Activated naive CD4-positive, alpha-beta T cell treated with anti-CD3 and anti-CD28 coated beads, Interleukin-2, amount 50 U/mL, for 24 hours (primary cell): ENCODE results near the gene CROCC2.
A peak's percentile ranks its signal among the peaks of the same experiment; 100 is the strongest.

ENCODE experiments used
- H3K27ac Mint-ChIP-seq: one replicate; pipeline ENCODE4 v1.8.0; 2021; ENCODE audit warnings: mild to moderate bottlenecking, mixed read lengths
- H3K27me3 Mint-ChIP-seq: one replicate; pipeline ENCODE4 v1.8.0; 2021; ENCODE audit warnings: mixed read lengths
- H3K36me3 Mint-ChIP-seq: one replicate; pipeline ENCODE4 v1.8.0; 2021; ENCODE audit warnings: mixed read lengths
- H3K4me1 Mint-ChIP-seq: one replicate; pipeline ENCODE4 v1.8.0; 2021; ENCODE audit warnings: mixed read lengths
- H3K4me3 Mint-ChIP-seq: one replicate; pipeline ENCODE4 v1.8.0; 2021; ENCODE audit warnings: mild to moderate bottlenecking, mixed read lengths
- H3K9me3 Mint-ChIP-seq: one replicate; pipeline ENCODE4 v1.8.0; 2021; ENCODE audit warnings: mixed read lengths

The CROCC2 gene

GRCh38 chr2:240929364-240930095, 23.4 kb downstream of the CROCC2 start:
- no peaks in the 10 kb centered on the region for H3K9me3 Mint-ChIP-seq
- no peak overlapping the region for H3K27ac Mint-ChIP-seq
- H3K27me3 Mint-ChIP-seq: no peaks in the 10 kb centered on the region
- no peaks in the 10 kb centered on the region for H3K4me1 Mint-ChIP-seq
- no peak overlapping the region for H3K4me3 Mint-ChIP-seq
- no peaks in the 10 kb centered on the region for H3K36me3 Mint-ChIP-seq

GRCh38 chr2:240930096-240930630, 24.0 kb downstream of the CROCC2 start:
- Mint-ChIP-seq H3K9me3 (no peaks in the 10 kb centered on the region), H3K27me3 (no peaks in the 10 kb centered on the region), H3K27ac (no peak overlapping the region), H3K36me3 (no peaks in the 10 kb centered on the region), H3K4me1 (no peaks in the 10 kb centered on the region), H3K4me3 (no peak overlapping the region)

GRCh38 chr2:240930631-240931318, 24.6 kb downstream of the CROCC2 start:
- H3K4me1 Mint-ChIP-seq: no peaks in the 10 kb centered on the region
- H3K4me3 Mint-ChIP-seq: no peak overlapping the region
- H3K36me3 Mint-ChIP-seq: no peaks in the 10 kb centered on the region
- no peak overlapping the region for H3K27ac Mint-ChIP-seq
- H3K27me3 Mint-ChIP-seq: no peaks in the 10 kb centered on the region
- no peaks in the 10 kb centered on the region for H3K9me3 Mint-ChIP-seq

GRCh38 chr2:240931319-240931949, 25.3 kb downstream of the CROCC2 start:
- Mint-ChIP-seq H3K4me3 (no peak overlapping the region), H3K27ac (no peak overlapping the region), H3K36me3 (no peaks in the 10 kb centered on the region), H3K9me3 (peaks cover 2% of the 10 kb centered on the region), H3K4me1 (no peaks in the 10 kb centered on the region), H3K27me3 (no peaks in the 10 kb centered on the region)

- Mint-ChIP-seq H3K27ac (no peak overlapping the region), H3K36me3 (no peaks in the 10 kb centered on the region), H3K4me3 (no peak overlapping the region), H3K27me3 (no peaks in the 10 kb centered on the region), H3K9me3 (peaks cover 4% of the 10 kb centered on the region), H3K4me1 (no peaks in the 10 kb centered on the region)
These were observed 26.0 kb downstream of the CROCC2 start for GRCh38 chr2:240932001-240932723.

- Mint-ChIP-seq H3K4me1 (no peaks in the 10 kb centered on the region), H3K4me3 (no peak overlapping the region), H3K36me3 (no peaks in the 10 kb centered on the region), H3K27me3 (no peaks in the 10 kb centered on the region), H3K9me3 (peaks cover 4% of the 10 kb centered on the region), H3K27ac (no peak overlapping the region)
These were observed 26.6 kb downstream of the CROCC2 start for GRCh38 chr2:240932724-240933047.

- Mint-ChIP-seq H3K4me1 (no peaks in the 10 kb centered on the region), H3K9me3 (peaks cover 4% of the 10 kb centered on the region), H3K4me3 (no peak overlapping the region), H3K27ac (no peak overlapping the region), H3K27me3 (no peaks in the 10 kb centered on the region), H3K36me3 (no peaks in the 10 kb centered on the region)
These were observed 27.2 kb downstream of the CROCC2 start for GRCh38 chr2:240933048-240933965.

GRCh38 chr2:240933966-240934700, 28.0 kb downstream of the CROCC2 start:
- no peak overlapping the region for H3K27ac Mint-ChIP-seq
- no peaks in the 10 kb centered on the region for H3K36me3 Mint-ChIP-seq
- H3K9me3 Mint-ChIP-seq: peaks cover 4% of the 10 kb centered on the region
- no peaks in the 10 kb centered on the region for H3K27me3 Mint-ChIP-seq
- H3K4me1 Mint-ChIP-seq: no peaks in the 10 kb centered on the region
- H3K4me3 Mint-ChIP-seq: no peak overlapping the region

- no peak overlapping the region for H3K4me3 Mint-ChIP-seq
- no peak overlapping the region for H3K27ac Mint-ChIP-seq
- H3K36me3 Mint-ChIP-seq: no peaks in the 10 kb centered on the region
- no peaks in the 10 kb centered on the region for H3K4me1 Mint-ChIP-seq
- H3K9me3 Mint-ChIP-seq: peaks cover 4% of the 10 kb centered on the region
- no peaks in the 10 kb centered on the region for H3K27me3 Mint-ChIP-seq
These were observed 28.6 kb downstream of the CROCC2 start for GRCh38 chr2:240934701-240935102.

GRCh38 chr2:240935103-240935876, 29.2 kb downstream of the CROCC2 start:
- Mint-ChIP-seq H3K27ac (no peak overlapping the region), H3K4me3 (no peak overlapping the region), H3K36me3 (no peaks in the 10 kb centered on the region), H3K4me1 (no peaks in the 10 kb centered on the region), H3K27me3 (no peaks in the 10 kb centered on the region), H3K9me3 (peaks cover 4% of the 10 kb centered on the region)

- no peak overlapping the region for H3K4me3 Mint-ChIP-seq
- H3K4me1 Mint-ChIP-seq: no peaks in the 10 kb centered on the region
- H3K27me3 Mint-ChIP-seq: peaks cover 2% of the 10 kb centered on the region
- H3K9me3 Mint-ChIP-seq: peaks cover 4% of the 10 kb centered on the region
- peak overlapping the region; percentile 30 for H3K27ac Mint-ChIP-seq
- H3K36me3 Mint-ChIP-seq: no peaks in the 10 kb centered on the region
These were observed 30.0 kb downstream of the CROCC2 start for GRCh38 chr2:240936106-240936505.

GRCh38 chr2:240946046-240946445, 39.9 kb downstream of the CROCC2 start:
- no peak overlapping the region for H3K4me3 Mint-ChIP-seq
- no peaks in the 10 kb centered on the region for H3K36me3 Mint-ChIP-seq
- no peaks in the 10 kb centered on the region for H3K4me1 Mint-ChIP-seq
- no peak overlapping the region for H3K27ac Mint-ChIP-seq
- no peaks in the 10 kb centered on the region for H3K9me3 Mint-ChIP-seq
- H3K27me3 Mint-ChIP-seq: no peaks in the 10 kb centered on the region

- Mint-ChIP-seq H3K4me1 (no peaks in the 10 kb centered on the region), H3K4me3 (no peak overlapping the region), H3K27me3 (no peaks in the 10 kb centered on the region), H3K27ac (no peak overlapping the region), H3K36me3 (no peaks in the 10 kb centered on the region), H3K9me3 (no peaks in the 10 kb centered on the region)
These were observed 40.5 kb downstream of the CROCC2 start for GRCh38 chr2:240946654-240947053.

- H3K27ac Mint-ChIP-seq: no peak overlapping the region
- no peaks in the 10 kb centered on the region for H3K4me1 Mint-ChIP-seq
- no peaks in the 10 kb centered on the region for H3K9me3 Mint-ChIP-seq
- H3K27me3 Mint-ChIP-seq: no peaks in the 10 kb centered on the region
- no peaks in the 10 kb centered on the region for H3K36me3 Mint-ChIP-seq
- no peak overlapping the region for H3K4me3 Mint-ChIP-seq
These were observed 41.0 kb downstream of the CROCC2 start for GRCh38 chr2:240947176-240947575.
